HepG2 (cell line): ENCODE data around the gene NAT14. TPM values are rescaled to one million over a fixed set of nuclear protein-coding genes. Genes with fewer than 3 reads are reported as not detected.

ENCODE experiments used
- ARNTL ChIP-seq: sonication (generic); formaldehyde crosslinking; IDR thresholded peaks from 2 replicates; pipeline ENCODE4 v1.4.0; 2020; ENCODE audit warnings: mild to moderate bottlenecking, missing genetic modification reagents
- CBFB ChIP-seq: sonication (generic); formaldehyde crosslinking; IDR thresholded peaks from 2 replicates; pipeline ENCODE4 v1.4.0; 2020; ENCODE audit warnings: missing genetic modification reagents
- CREM ChIP-seq, 2 experiments: sonication (generic) in 1 of 2; formaldehyde crosslinking in 1 of 2; IDR thresholded peaks; 2 replicates each; pipeline versions ENCODE4 v1.4.0 to v1.6.1; 2016 to 2020; ENCODE audit warnings: antibody characterized with exemption in 1 of 2, mild to moderate bottlenecking in 1 of 2, missing genetic modification reagents in 1 of 2
- FOXA1 ChIP-seq, 2 experiments: fragments of 450-650 bp in 1 of 2; sonication (generic) in 1 of 2; formaldehyde crosslinking in 1 of 2; IDR thresholded peaks; 2 replicates each; pipeline versions ENCODE4 v1.4.0 to v1.6.1; 2016 to 2020; ENCODE audit warnings: missing genetic modification reagents in 1 of 2
- FOXC1 ChIP-seq: sonication (generic); formaldehyde crosslinking; IDR thresholded peaks from 2 replicates; pipeline ENCODE4 v1.8.0; 2022; ENCODE audit warnings: mild to moderate bottlenecking, missing genetic modification reagents, borderline replicate concordance
- HNF1B ChIP-seq: sonication (generic); formaldehyde crosslinking; IDR thresholded peaks from 2 replicates; pipeline ENCODE4 v1.5.1; 2020; ENCODE audit warnings: mild to moderate bottlenecking, moderate library complexity, missing genetic modification reagents
- IRX3 ChIP-seq: sonication (generic); formaldehyde crosslinking; IDR thresholded peaks from 2 replicates; pipeline ENCODE4 v1.8.1; 2023; ENCODE audit warnings: mild to moderate bottlenecking, low read depth, missing genetic modification reagents, borderline replicate concordance
- KDM3A ChIP-seq: IDR thresholded peaks from 2 replicates; pipeline ENCODE4 v1.6.1; 2018; ENCODE audit warnings: low read depth, missing compliant biosample characterization
- MAF1 ChIP-seq: sonication (generic); formaldehyde crosslinking; IDR thresholded peaks from 2 replicates; pipeline ENCODE4 v1.5.0; 2020; ENCODE audit warnings: missing genetic modification reagents, borderline replicate concordance
- MAFG ChIP-seq: sonication (generic); formaldehyde crosslinking; IDR thresholded peaks from 2 replicates; pipeline ENCODE4 v1.5.1; 2020; ENCODE audit warnings: mild to moderate bottlenecking, missing genetic modification reagents
- MTF2 ChIP-seq: sonication (generic); formaldehyde crosslinking; IDR thresholded peaks from 2 replicates; pipeline ENCODE4 v1.5.0; 2020; ENCODE audit warnings: missing genetic modification reagents, borderline replicate concordance
- NR2F2 ChIP-seq: IDR thresholded peaks from 2 replicates; pipeline ENCODE4 v1.6.1; 2012; ENCODE audit warnings: low read depth, inconsistent platforms, borderline replicate concordance
- RAD51 ChIP-seq: fragments of 450-650 bp; IDR thresholded peaks from 2 replicates; pipeline ENCODE4 v1.6.1; 2016; ENCODE audit warnings: borderline replicate concordance
- RFXANK ChIP-seq: IDR thresholded peaks from 2 replicates; pipeline ENCODE4 v1.6.1; 2016
- RNF2 ChIP-seq: fragments of 450-650 bp; conservative IDR thresholded peaks from 2 replicates; pipeline ENCODE4 v1.6.1; 2016; ENCODE audit warnings: low read depth
- RXRA ChIP-seq: sonication (generic); formaldehyde crosslinking; IDR thresholded peaks from 2 replicates; pipeline ENCODE4 v1.5.1; 2020; ENCODE audit warnings: missing genetic modification reagents
- RXRB ChIP-seq: IDR thresholded peaks from 2 replicates; pipeline ENCODE4 v1.6.1; 2016; ENCODE audit warnings: borderline replicate concordance, missing genetic modification reagents, missing compliant biosample characterization
- SMC3 ChIP-seq: IDR thresholded peaks from 2 replicates; pipeline ENCODE4 v1.6.1; 2011; ENCODE audit warnings: low read length, improper control_type of control experiment
- SOX5 ChIP-seq: IDR thresholded peaks from 2 replicates; pipeline ENCODE4 v1.6.1; 2016; ENCODE audit warnings: borderline replicate concordance
- THAP7 ChIP-seq: sonication (generic); formaldehyde crosslinking; IDR thresholded peaks from 2 replicates; pipeline ENCODE4 v1.8.1; 2023; ENCODE audit warnings: mild to moderate bottlenecking, missing genetic modification reagents
- ZNF724P ChIP-seq: sonication (generic); formaldehyde crosslinking; IDR thresholded peaks from 2 replicates; pipeline ENCODE4 v1.8.0; 2022; ENCODE audit warnings: missing genetic modification reagents, borderline replicate concordance
- ZNF883 ChIP-seq: sonication (generic); formaldehyde crosslinking; IDR thresholded peaks from 2 replicates; pipeline ENCODE4 v1.5.1; 2020; ENCODE audit warnings: mild to moderate bottlenecking, missing genetic modification reagents; ENCODE audit errors: not compliant biosample characterization
- ZSCAN30 ChIP-seq: sonication (generic); formaldehyde crosslinking; IDR thresholded peaks from 2 replicates; pipeline ENCODE4 v1.5.0; 2020; ENCODE audit warnings: mild to moderate bottlenecking, missing genetic modification reagents
- polyA plus RNA-seq, 8 experiments: library from polyadenylated mRNA; depleted of rRNA in 3 of 8; stranded (reverse) in 7 of 8; unstranded in 1 of 8; fragments of >200 nt; fragmentation: Illumina TruSeq in 4 of 8; extraction: Trizol in 4 of 8; gene quantifications; 2 replicates each; pipeline versions ENCODE4 v1.2.1 to v1.2.3, GENCODE V29; 2011 to 2016; ENCODE audit warnings: low read depth in 4 of 8, missing spikeins in 1 of 8, mixed read lengths in 1 of 8; ENCODE audit not compliant: insufficient read depth in 1 of 8
- total RNA-seq, 5 experiments: library from RNA; depleted of rRNA; stranded (reverse); fragments of >200 nt; fragmentation: Illumina TruSeq; extraction: Trizol; gene quantifications; 2 replicates each; pipeline ENCODE4 v1.2.3, GENCODE V29; 2016; ENCODE audit warnings: low read depth in 1 of 5
- TF ChIP-seq, protein P1 (sequence below): sonication (generic); formaldehyde crosslinking; IDR thresholded peaks from 2 replicates; pipeline ENCODE4; 2020; ENCODE audit warnings: missing genetic modification reagents, mild to moderate bottlenecking, borderline replicate concordance
- TF ChIP-seq, protein P2 (sequence below): sonication (generic); formaldehyde crosslinking; IDR thresholded peaks from 2 replicates; pipeline ENCODE4 v1.5.0; 2020; ENCODE audit warnings: missing genetic modification reagents

Gene NAT14
- total and polyA plus RNA-seq, 2 of the 13 experiments (the other 11 are each of a cell fraction or from before 2014, with no cell fraction given) = 20.7 to 22.3 TPM

GRCh38 chr19:55516878-55517620, 32.1 kb downstream of the NAT14 start (continued):
- TF ChIP-seq, protein P1, sequence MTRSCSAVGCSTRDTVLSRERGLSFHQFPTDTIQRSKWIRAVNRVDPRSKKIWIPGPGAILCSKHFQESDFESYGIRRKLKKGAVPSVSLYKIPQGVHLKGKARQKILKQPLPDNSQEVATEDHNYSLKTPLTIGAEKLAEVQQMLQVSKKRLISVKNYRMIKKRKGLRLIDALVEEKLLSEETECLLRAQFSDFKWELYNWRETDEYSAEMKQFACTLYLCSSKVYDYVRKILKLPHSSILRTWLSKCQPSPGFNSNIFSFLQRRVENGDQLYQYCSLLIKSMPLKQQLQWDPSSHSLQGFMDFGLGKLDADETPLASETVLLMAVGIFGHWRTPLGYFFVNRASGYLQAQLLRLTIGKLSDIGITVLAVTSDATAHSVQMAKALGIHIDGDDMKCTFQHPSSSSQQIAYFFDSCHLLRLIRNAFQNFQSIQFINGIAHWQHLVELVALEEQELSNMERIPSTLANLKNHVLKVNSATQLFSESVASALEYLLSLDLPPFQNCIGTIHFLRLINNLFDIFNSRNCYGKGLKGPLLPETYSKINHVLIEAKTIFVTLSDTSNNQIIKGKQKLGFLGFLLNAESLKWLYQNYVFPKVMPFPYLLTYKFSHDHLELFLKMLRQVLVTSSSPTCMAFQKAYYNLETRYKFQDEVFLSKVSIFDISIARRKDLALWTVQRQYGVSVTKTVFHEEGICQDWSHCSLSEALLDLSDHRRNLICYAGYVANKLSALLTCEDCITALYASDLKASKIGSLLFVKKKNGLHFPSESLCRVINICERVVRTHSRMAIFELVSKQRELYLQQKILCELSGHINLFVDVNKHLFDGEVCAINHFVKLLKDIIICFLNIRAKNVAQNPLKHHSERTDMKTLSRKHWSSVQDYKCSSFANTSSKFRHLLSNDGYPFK = peak; percentile 33; the same call in 1 of the 2 replicates
- TF ChIP-seq ZNF883 = no peak
- TF ChIP-seq, protein P2, sequence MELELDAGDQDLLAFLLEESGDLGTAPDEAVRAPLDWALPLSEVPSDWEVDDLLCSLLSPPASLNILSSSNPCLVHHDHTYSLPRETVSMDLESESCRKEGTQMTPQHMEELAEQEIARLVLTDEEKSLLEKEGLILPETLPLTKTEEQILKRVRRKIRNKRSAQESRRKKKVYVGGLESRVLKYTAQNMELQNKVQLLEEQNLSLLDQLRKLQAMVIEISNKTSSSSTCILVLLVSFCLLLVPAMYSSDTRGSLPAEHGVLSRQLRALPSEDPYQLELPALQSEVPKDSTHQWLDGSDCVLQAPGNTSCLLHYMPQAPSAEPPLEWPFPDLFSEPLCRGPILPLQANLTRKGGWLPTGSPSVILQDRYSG (CRISPR knock-in tag) = no peak
- 0 out of 2 replicates have a peak, but pooled peaks have one; percentile 21 for TF ChIP-seq CBFB (CRISPR knock-in tag)
- no peak for TF ChIP-seq ZSCAN30 (CRISPR knock-in tag)
- TF ChIP-seq HNF1B (CRISPR knock-in tag) = peak; percentile 74; the same call in 1 of the 2 replicates
- no peak for TF ChIP-seq RNF2
- no peak for TF ChIP-seq FOXA1 (IDR thresholded peaks at IDR 0.05)
- no peak for TF ChIP-seq FOXA1 (CRISPR knock-in tag; IDR thresholded peaks at IDR 0.05)
- TF ChIP-seq IRX3 (CRISPR knock-in tag) = no peak
- no peak for TF ChIP-seq ZNF724P
- TF ChIP-seq RAD51 = no peak
- TF ChIP-seq NR2F2 = no peak; the same call in 1 of the 2 replicates
- TF ChIP-seq CREM (IDR thresholded peaks at IDR 0.05) = peak; percentile 95
- no peak for TF ChIP-seq CREM (CRISPR knock-in tag; IDR thresholded peaks at IDR 0.05)
- TF ChIP-seq RXRB = peak; percentile 65; the same call in 1 of the 2 replicates
- no peak for TF ChIP-seq MAF1
- peak; percentile 100 for TF ChIP-seq RFXANK (CRISPR knock-in tag)
- no peak for TF ChIP-seq MAFG (CRISPR knock-in tag)
- TF ChIP-seq FOXC1 (CRISPR knock-in tag) = no peak
- peak; percentile 27; the same call in 1 of the 2 replicates for TF ChIP-seq RXRA (CRISPR knock-in tag)
- TF ChIP-seq SOX5 (CRISPR knock-in tag) = peak; percentile 41; the same call in 1 of the 2 replicates
- TF ChIP-seq SMC3 = peak; percentile 79; the same call in 1 of the 2 replicates
- 0 out of 2 replicates have a peak, but pooled peaks have one; percentile 46 for TF ChIP-seq KDM3A (CRISPR knock-in tag)
- TF ChIP-seq MTF2 (CRISPR knock-in tag) = peak; percentile 95
- no peak for TF ChIP-seq ARNTL
- no peak for TF ChIP-seq THAP7 (CRISPR knock-in tag)
